Esophagus muscularis mucosa (tissue), 4 donors: ENCODE data around the gene SCFD1. TPM values are rescaled to one million over a fixed set of nuclear protein-coding genes. Genes with fewer than 3 reads are reported as not detected.

ENCODE experiments used
- DNase-seq: peaks from one replicate; pipeline ENCODE4 v3.0.0-alpha.2; 2017; ENCODE audit errors: extremely low spot score
- H3K27ac ChIP-seq, 4 donors: fragments of 200-600 bp; sonication (generic); replicated peaks in 1 of 4; 1 replicate in 3 of 4; 2 replicates in 1 of 4; pipeline ENCODE4 v1.5.1; 2016 to 2019; ENCODE audit warnings: mild to moderate bottlenecking in 1 of 4
- H3K27me3 ChIP-seq, 4 donors: fragments of 200-600 bp; sonication (generic); one replicate each; pipeline versions ENCODE4 v1.5.1 to v1.6.0; 2016 to 2019
- H3K36me3 ChIP-seq, 4 donors: fragments of 200-600 bp; sonication (generic); one replicate each; pipeline ENCODE4 v1.5.1; 2016 to 2019
- H3K4me1 ChIP-seq, 4 donors: fragments of 200-600 bp; sonication (generic); one replicate each; pipeline ENCODE4 v1.5.1; 2016 to 2019
- H3K4me3 ChIP-seq, 4 donors: fragments of 200-600 bp; sonication (generic); 1 replicate in 2 of 4; 2 replicates in 2 of 4; pipeline ENCODE4 v1.5.1; 2016 to 2019; ENCODE audit warnings: mild to moderate bottlenecking in 4 of 4, moderate library complexity in 1 of 4
- H3K9me3 ChIP-seq, 4 donors: fragments of 200-600 bp; sonication (generic); 1 replicate in 3 of 4; 2 replicates in 1 of 4; pipeline ENCODE4 v1.5.1; 2016 to 2019
- EP300 ChIP-seq: sonication (generic); formaldehyde crosslinking; IDR thresholded peaks from one replicate; pipeline ENCODE4 v1.6.1; 2017; ENCODE audit warnings: antibody characterized with exemption
- POLR2A ChIP-seq: fragments of 450-650 bp; IDR thresholded peaks from one replicate; pipeline ENCODE4 v1.6.1; 2017; ENCODE audit warnings: antibody characterized with exemption, moderate library complexity, mild to moderate bottlenecking, low read depth
- POLR2AphosphoS5 ChIP-seq, 2 donors: sonication (generic); formaldehyde crosslinking; IDR thresholded peaks; one replicate each; pipeline ENCODE4 v1.6.1; 2017; ENCODE audit warnings: antibody characterized with exemption in 2 of 2
- WGBS: methylation state at CpG from one replicate; pipeline ENCODE4 v1.1.5; 2018; 5-methylcytosine and 5-hydroxymethylcytosine counted together
- intact Hi-C: fragments of 100-400 bp; cut with DNase I; formaldehyde crosslinking; loops from one replicate; pipeline ENCODE4 v1.15.1; 2023
- total RNA-seq, 4 donors: library from RNA; depleted of rRNA; stranded (reverse); fragments of >200 nt; gene quantifications; one replicate each; pipeline versions ENCODE4 v1.1.0 to v1.2.1, GENCODE V29; 2016
- TF ChIP-seq, protein P1 (sequence below), 3 experiments: fragments of 200-600 bp in 2 of 3; fragments of 450-650 bp in 1 of 3; sonication (generic) in 2 of 3; IDR thresholded peaks; one replicate each; pipeline ENCODE4 v1.5.1; 2017 to 2019; ENCODE audit warnings: antibody characterized with exemption in 3 of 3, mild to moderate bottlenecking in 2 of 3, moderate library complexity in 1 of 3

The SCFD1 gene
- total RNA-seq, 4 donors from 2014 or later: 29.6 to 45.7 (median 33.0) TPM

DNA sequence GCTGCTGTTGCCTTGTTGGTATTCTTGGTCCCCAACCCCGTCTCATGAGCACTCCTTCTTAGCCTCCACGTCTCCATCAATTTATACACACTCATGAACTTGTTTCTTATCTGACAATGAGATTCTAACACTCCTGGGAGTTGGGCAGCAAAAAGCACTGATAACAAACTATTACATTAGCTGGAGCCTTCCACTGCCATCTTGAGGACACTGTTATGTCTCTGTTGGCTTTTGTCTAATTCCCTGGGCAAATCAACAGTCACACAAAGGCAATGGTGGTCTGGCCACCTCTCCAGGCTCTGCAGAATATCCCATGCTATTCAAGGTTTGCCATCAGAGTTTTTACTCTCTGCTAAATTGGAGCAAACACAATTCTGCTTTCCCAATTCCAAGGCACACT is 134.5 kb downstream of the SCFD1 start:
- Histone ChIP-seq H3K27ac (no peak overlapping the region), H3K27me3 (no peaks in the 10 kb centered on the region), H3K36me3 (no peaks in the 10 kb centered on the region), H3K4me3 (no peak overlapping the region), H3K4me1 (no peaks in the 10 kb centered on the region), H3K9me3 (peaks cover 0 to 7% (median 0%) of the 10 kb centered on the region in 4 donors)
- 81% methylated on average over 2 of the region's 2 CpGs for WGBS
- intact Hi-C loops: no loop called here
- no peak for DNase-seq
- TF ChIP-seq EP300 (no peak), POLR2AphosphoS5 (IDR thresholded peaks at IDR 0.05) (no peak), POLR2A (no peak)
- TF ChIP-seq, protein P1, sequence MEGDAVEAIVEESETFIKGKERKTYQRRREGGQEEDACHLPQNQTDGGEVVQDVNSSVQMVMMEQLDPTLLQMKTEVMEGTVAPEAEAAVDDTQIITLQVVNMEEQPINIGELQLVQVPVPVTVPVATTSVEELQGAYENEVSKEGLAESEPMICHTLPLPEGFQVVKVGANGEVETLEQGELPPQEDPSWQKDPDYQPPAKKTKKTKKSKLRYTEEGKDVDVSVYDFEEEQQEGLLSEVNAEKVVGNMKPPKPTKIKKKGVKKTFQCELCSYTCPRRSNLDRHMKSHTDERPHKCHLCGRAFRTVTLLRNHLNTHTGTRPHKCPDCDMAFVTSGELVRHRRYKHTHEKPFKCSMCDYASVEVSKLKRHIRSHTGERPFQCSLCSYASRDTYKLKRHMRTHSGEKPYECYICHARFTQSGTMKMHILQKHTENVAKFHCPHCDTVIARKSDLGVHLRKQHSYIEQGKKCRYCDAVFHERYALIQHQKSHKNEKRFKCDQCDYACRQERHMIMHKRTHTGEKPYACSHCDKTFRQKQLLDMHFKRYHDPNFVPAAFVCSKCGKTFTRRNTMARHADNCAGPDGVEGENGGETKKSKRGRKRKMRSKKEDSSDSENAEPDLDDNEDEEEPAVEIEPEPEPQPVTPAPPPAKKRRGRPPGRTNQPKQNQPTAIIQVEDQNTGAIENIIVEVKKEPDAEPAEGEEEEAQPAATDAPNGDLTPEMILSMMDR (IDR thresholded peaks at IDR 0.05): no peak

DNA sequence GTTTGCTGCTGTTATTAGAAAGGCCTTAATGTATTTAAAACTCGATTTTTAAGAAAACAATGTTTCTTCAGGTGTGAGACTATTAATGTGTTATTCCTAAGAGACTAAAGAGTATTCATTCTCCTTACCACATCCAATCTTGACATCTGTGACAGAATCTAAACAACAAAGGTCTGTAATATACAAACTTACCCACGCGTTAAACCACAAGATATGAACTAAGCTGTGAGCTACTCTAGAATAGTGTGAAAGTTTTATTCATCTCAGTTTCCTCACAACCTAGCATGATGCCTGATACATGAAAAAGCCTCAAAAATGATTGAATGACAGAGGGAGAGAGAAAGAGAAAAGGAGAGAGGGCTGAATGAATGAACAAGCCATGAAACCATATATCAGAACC is 135.0 kb downstream of the SCFD1 start:
- Histone ChIP-seq H3K4me1 (no peaks in the 10 kb centered on the region), H3K4me3 (no peak overlapping the region), H3K9me3 (peaks cover 0 to 9% (median 0%) of the 10 kb centered on the region in 4 donors), H3K27me3 (no peaks in the 10 kb centered on the region), H3K36me3 (no peaks in the 10 kb centered on the region), H3K27ac (no peak overlapping the region)
- intact Hi-C loops: no loop called here
- no peak for DNase-seq
- TF ChIP-seq POLR2AphosphoS5 (IDR thresholded peaks at IDR 0.05) (no peak), EP300 (no peak), POLR2A (no peak)
- TF ChIP-seq, protein P1 (IDR thresholded peaks at IDR 0.05): no peak
- WGBS: 47% methylated on average over 3 of the region's 3 CpGs

DNA sequence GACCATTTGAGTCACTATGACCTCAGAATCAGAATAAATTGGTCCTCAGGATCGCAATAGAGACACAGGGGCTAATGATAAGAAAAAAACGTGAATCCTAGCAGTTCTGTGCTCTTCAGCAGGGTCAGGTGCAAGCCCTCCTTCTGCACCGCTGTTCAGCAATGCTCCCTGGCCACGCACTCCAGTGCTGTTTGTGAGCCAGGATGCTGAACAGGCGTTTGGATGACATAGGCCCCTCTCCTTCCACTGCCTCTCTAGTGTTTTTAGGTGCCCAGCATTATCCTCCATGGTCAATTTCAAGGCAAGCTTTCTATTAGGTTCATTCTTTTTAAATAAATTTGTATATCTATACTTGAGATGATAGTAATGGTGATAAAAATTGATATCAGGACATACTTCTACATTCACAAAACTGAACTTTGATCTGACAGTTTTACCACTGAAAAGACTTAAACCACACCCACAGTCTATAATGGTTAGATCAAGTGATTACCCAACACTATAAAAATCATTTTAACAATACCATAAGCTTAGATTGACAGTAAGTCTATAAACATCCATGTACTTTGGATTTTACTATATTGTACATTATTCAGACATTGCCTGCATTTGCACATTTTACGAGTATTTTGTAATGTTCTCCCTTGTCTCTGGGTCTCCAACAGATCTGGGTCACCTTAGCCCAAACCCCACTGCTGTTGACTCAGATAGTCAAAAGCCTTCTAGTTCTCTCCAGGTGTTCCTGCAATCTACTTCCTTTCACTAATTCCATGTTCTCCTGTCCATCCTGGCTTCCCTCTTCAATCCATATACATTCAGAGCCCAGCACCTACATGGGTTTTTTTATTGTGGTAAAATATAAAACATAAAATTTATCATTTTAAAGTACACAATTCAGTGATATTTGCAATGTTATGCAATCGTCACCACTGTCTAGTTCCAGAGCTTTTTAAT is 137.3 kb downstream of the SCFD1 start:
- no peaks in the 10 kb centered on the region for H3K27me3 ChIP-seq
- peaks cover 0 to 32% (median 15%) of the 10 kb centered on the region in 4 donors for H3K9me3 ChIP-seq
- DNase-seq: no peak
- TF ChIP-seq POLR2AphosphoS5 (IDR thresholded peaks at IDR 0.05) (no peak), POLR2A (no peak), EP300 (no peak)
- TF ChIP-seq, protein P1 (IDR thresholded peaks at IDR 0.05): no peak
- intact Hi-C loops: no loop called here
- H3K36me3 ChIP-seq: no peaks in the 10 kb centered on the region
- H3K4me3 ChIP-seq: no peak overlapping the region
- no peak overlapping the region for H3K27ac ChIP-seq
- WGBS: 89% methylated on average over 6 of the region's 7 CpGs
- H3K4me1 ChIP-seq: no peaks in the 10 kb centered on the region

DNA sequence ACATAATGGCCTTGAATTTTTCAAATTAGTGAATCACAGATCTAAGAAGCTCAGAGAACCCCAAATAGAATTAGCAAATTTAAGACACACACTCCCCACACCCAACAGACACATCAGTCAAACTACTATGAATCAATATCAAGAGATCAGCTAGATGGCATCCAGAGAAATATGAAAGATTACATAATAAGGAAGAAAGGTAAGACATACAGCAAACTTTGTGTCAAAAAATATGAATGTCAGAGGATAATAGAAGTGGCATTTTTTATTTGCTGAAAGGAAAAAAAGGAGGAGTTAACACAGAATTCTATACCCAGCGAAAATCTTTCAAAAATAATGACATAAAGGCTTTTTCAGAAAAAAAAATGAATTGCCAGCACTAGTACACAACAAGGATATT is 141.8 kb downstream of the SCFD1 start:
- no peak for DNase-seq
- Histone ChIP-seq H3K4me1 (no peaks in the 10 kb centered on the region), H3K4me3 (no peak overlapping the region), H3K9me3 (peaks cover 0 to 32% (median 16%) of the 10 kb centered on the region in 4 donors), H3K27me3 (no peaks in the 10 kb centered on the region), H3K27ac (no peak overlapping the region), H3K36me3 (no peaks in the 10 kb centered on the region)
- TF ChIP-seq, protein P1 (IDR thresholded peaks at IDR 0.05): no peak
- no peak for TF ChIP-seq POLR2A
- no peak for TF ChIP-seq POLR2AphosphoS5 (IDR thresholded peaks at IDR 0.05)
- TF ChIP-seq EP300: no peak
- 60% methylated on average over 1 of the region's 1 CpG for WGBS
- intact Hi-C loops: no loop called here
